Head of caudate nucleus (tissue), 42 donors: ENCODE results near the gene MOXD1.

Experiments used
- DNase-seq, 42 donors: peaks; one replicate each; pipeline versions ENCODE4 v3.0.0 to v3.0.0-alpha.2; 2020 to 2021; ENCODE audit warnings: mixed read lengths in 7 of 42
- intact Hi-C: fragments of 100-400 bp; cut with DNase I; formaldehyde crosslinking; loops from one replicate; pipeline ENCODE4 v1.15.0; 2022

Gene MOXD1

DNA sequence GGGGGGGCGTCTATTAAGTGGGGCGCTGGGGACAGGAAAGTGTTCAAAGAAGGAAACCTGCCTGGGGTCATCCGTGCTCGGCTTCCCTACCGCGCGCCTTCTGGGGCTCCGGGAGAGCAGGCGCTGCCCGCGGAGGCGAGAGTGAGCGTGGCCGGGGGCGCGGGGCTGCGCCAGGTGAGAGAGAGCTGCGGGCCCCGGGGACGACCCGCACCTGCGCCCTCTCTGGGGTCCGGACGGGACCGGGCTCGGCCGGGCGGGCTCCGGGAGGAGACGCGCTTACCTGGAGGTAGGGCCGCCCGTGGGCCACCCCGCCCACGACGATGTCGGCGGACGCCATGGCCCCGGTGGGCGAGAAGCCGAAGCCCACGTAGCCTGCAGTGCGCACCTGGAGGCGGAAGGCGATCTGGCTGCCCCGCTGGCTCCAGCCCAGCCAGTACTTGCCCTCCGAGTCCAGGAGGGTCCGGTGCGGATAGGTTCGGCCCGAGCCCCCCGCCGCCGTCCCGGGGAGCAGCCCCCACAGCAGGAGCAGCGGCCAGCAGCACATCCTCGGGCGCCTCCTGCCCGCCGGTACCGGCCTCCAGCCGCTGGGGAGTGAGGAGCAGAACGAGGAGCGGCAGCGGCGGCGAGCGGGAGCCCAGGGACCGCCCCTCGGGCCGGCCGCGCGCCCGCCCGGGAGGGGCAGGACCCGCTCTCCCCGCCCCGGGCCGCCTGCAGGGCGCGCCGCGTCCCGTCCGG, at the start of gene MOXD1:
MOXD1 (minus strand) TSS at position 593 of the 735 bp plus-strand sequence; CDS start at position 544, 49 bp downstream.
- DNase-seq, result peak in 27 of 42 donors; percentile 4 to 65 (median 36)
- intact Hi-C loops, result no loop called here

GRCh38 chr6:132446855-132447241, 45.6 kb upstream of the MOXD1 start:
- intact Hi-C loops, result no loop called here

DNA sequence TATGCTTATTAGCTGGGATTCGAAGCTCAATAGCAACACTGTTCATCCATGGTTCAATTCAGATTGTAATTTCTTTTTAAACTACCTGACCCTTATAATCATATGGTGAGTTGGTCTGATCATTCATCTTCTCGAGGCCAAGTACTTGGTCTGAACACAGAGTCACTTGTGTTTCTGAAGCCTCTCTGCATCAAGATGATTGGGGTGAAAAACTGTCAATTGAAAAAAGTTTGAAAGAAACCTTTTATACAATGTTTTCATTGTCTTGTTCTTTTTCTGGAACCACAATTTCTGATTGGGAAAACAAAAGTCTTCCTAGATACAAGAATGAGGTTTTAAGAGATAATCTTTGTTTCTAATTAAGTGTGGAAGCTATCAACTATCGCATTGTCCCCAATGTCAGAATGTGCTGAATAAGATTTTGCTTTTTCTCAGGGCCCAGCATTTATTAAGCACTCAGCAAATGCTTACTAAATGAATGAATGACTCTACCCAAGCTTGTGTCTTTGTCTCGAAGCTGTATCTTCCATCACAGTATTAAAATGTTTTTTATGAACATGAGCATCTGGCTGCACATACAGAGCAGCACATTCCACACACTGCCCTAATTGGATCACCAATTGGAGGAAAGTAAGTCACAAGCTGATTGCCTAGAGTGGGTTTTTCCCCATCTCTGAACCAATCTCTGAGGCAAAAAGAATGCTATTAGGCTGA, 45.0 kb upstream of the MOXD1 start:
- intact Hi-C loops, result no loop called here
- no peak for DNase-seq

More at GRCh38 chr6:132446855-132447241, 45.6 kb upstream of the MOXD1 start:
- no peak for DNase-seq

DNA sequence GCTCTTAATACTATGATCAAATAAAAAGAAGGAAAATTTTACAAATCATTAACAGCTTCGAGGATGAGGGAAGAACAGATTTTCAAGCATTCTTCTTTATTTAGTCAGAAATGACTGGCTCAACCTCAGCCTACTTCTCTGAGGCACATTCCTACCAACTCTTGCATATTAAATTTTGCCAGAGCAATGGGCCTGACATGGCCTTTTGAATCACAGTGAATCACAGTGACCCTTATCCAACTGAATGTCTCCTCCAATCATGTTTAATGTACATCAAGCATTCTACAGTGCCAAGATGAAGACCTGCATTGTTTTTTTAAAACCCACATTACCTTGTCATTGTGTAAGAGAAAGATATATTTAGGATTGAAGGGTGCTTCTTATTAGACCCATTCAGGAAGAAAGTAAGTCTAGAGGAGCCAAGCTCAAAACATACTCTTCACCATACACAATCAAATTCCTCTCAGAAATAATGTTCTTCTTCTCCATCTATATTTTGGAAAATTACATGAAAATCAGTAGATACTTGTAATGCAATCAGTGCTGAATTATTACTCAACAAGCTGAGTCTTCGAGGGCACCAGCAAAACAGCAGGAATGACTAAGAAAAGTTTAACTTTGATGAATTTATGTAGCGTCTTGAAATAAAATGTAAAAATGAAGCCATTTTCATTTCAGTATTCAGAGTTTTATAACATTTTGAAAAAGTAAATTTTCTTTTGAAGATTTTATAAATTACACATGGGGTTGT, 44.1 kb upstream of the MOXD1 start:
- intact Hi-C loops, result no loop called here
- DNase-seq, result no peak

- intact Hi-C loops, result no loop called here
- DNase-seq, result no peak
Measured at GRCh38 chr6:132443206-132443605, 41.9 kb upstream of the MOXD1 start.

DNA sequence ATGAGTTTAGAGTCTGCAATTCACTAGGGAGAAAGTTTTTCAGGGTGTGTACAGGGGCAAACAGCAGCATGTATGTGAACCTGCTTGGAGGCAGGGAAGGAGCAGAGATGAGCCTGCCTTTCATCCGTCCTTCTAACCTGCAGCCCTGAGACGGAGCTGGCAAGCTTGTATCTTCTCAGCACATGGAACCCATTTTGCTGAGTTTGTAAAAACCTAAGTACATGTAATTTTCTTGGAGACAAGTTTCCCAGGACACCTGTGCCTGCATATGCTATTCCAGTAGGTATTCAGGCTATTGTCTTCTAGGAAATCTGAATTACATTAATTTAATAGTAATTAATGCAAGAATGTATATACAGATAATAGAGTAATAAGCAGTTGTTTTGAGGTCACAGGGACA, 28.8 kb upstream of the MOXD1 start:
- intact Hi-C loops, result no loop called here
- no peak for DNase-seq

GRCh38 chr6:132425176-132425575, 23.9 kb upstream of the MOXD1 start:
- DNase-seq, result no peak
- intact Hi-C loops, result no loop called here

DNA sequence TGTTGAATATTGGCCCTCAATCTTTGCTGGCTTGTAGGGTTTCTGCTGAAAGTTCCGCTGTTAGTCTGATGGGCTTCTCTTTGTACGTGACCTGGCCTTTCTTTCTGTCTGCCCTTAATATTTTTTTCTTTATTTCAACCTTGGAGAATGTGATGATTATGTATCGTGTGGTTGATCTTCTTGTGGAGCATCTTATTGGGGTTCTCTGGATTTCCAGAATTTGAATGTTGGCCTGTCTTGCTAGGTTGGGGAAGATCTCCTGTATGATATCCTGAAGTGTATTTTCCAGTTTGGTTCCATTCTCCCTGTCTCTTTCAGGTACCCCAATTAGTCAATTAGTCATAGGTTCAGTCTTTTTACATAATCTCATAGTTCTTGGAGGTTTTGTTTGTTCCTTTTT, 22.6 kb upstream of the MOXD1 start:
- DNase-seq, result no peak
- intact Hi-C loops, result no loop called here

- intact Hi-C loops, result no loop called here
- DNase-seq, result no peak
Measured at GRCh38 chr6:132418235-132418965, 17.1 kb upstream of the MOXD1 start.

GRCh38 chr6:132414761-132415160, 13.5 kb upstream of the MOXD1 start:
- intact Hi-C loops, result no loop called here
- DNase-seq, result no peak

DNA sequence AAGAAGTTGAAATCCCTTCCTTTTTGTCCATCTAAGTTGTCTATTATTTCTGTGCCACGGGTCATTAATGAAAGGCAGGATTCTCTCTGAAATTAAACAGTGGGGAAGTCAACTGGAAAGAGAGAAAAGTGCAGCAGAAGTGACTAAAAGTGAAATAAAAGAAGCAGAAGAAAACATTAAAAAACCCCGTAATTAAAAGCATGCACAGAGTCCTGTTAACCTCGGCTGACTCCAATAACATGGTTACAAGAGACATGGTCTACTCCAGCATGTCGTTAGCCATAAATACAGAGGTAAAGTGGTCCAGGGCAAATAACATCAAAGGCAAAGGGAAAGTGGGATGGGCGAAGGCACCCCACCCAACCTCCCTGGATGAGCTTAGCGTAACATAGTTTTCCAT, 13.0 kb upstream of the MOXD1 start:
- no peak for DNase-seq
- intact Hi-C loops, result no loop called here

DNA sequence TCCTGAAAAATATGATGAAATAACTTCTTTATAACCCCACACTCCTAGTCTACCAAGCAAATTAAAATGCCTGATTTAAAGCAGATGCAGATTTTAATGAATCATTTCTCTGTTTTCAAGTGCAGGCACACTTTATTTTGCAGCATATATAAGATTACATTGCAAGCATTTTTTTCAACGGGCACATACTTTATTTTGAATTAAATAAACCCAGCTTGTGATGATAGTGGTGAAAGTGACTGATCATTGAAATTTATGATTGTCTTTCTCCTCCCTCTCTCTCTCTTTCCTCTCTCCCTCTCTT, 12.2 kb upstream of the MOXD1 start:
- no peak for DNase-seq
- intact Hi-C loops, result no loop called here

DNA sequence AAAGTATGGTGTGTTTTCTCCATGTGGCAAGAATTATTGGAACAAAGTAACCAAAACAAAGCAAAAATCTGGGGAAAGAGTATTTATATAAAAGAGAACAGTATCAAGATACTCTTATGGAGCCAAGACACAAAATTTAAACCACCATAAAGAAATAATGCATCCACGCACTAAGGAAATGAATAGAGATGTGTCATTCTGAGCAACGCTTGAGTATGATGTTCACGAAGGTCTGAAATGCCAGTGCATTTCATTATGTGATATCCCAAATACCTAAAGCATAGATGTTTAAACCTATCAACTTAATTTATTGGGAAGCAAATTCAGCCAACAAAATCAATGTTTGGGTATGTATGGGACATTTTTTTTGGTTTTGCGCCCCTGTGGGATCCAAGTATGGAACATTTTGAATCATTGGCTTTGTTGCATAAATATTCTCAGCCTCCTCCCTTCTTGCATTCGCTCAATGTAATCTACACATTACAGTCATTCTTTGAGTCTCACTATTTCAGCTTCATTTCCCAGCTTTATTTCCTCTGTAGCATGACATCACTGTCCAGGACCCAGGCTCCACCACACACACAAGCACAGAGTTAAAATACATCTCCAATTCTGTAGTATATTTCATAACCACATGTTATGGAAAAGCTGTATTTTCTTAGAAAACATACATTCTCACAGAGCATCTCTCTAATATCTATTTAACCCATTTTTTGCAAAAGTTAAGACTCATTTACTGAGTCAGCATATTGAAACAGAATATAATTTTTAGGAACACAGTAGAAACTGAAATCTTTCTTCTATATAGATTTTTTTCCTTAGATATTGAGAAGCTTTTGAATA, 11.6 kb upstream of the MOXD1 start:
- no peak for DNase-seq
- intact Hi-C loops, result no loop called here

GRCh38 chr6:132411296-132411695, 10.0 kb upstream of the MOXD1 start:
- no peak for DNase-seq
- intact Hi-C loops, result no loop called here

GRCh38 chr6:132410830-132411229, 9.6 kb upstream of the MOXD1 start:
- no peak for DNase-seq
- intact Hi-C loops, result no loop called here

GRCh38 chr6:132405143-132405915, 4.1 kb upstream of the MOXD1 start:
- intact Hi-C loops, result no loop called here
- DNase-seq, result no peak

- intact Hi-C loops, result no loop called here
- DNase-seq, result no peak
Measured at GRCh38 chr6:132404736-132405135, 3.5 kb upstream of the MOXD1 start.

DNA sequence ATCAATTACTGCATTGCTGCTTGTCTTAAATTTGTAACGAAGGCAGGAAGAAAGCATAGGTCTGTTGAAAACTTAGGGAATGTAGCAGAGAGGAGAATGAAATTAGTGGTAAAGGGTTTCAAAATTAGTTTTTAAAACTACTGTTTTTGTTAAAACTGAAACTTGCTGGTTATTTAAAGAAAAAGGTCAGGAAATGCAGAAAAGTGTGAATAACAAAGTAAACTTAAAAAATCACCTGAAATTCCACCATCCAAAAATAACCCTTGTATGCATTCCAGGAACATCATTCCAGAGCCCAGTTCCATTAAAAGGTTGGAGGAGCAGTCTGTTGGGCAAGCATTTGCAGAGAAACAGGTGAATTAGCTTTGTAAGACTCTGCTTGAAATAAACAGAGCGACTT, 3.1 kb upstream of the MOXD1 start:
- intact Hi-C loops, result no loop called here
- DNase-seq, result no peak
